PC-3 (cell line): ENCODE data around the gene MICALL2.

Source experiments
- EZH2 ChIP-seq: fragments of 300-600 bp; sonication (generic); IDR thresholded peaks from one replicate; pipeline ENCODE4 v1.6.1; 2017; ENCODE audit warnings: antibody characterized with exemption, mild to moderate bottlenecking, low read length; ENCODE audit not compliant: unreplicated experiment
- EZH2phosphoT487 ChIP-seq: fragments of 300-600 bp; sonication (generic); IDR thresholded peaks from 2 replicates; pipeline ENCODE4 v1.6.1; 2018; ENCODE audit warnings: mild to moderate bottlenecking, antibody characterized with exemption, low read length, borderline replicate concordance
- TF ChIP-seq, protein P1 (sequence below): fragments of 300-600 bp; sonication (generic); conservative IDR thresholded peaks from 2 replicates; pipeline ENCODE4 v1.5.1; 2017; ENCODE audit warnings: antibody characterized with exemption, low read depth, mild to moderate bottlenecking, low read length

- TF ChIP-seq, protein P1, sequence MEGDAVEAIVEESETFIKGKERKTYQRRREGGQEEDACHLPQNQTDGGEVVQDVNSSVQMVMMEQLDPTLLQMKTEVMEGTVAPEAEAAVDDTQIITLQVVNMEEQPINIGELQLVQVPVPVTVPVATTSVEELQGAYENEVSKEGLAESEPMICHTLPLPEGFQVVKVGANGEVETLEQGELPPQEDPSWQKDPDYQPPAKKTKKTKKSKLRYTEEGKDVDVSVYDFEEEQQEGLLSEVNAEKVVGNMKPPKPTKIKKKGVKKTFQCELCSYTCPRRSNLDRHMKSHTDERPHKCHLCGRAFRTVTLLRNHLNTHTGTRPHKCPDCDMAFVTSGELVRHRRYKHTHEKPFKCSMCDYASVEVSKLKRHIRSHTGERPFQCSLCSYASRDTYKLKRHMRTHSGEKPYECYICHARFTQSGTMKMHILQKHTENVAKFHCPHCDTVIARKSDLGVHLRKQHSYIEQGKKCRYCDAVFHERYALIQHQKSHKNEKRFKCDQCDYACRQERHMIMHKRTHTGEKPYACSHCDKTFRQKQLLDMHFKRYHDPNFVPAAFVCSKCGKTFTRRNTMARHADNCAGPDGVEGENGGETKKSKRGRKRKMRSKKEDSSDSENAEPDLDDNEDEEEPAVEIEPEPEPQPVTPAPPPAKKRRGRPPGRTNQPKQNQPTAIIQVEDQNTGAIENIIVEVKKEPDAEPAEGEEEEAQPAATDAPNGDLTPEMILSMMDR, result no peak
- no peak for TF ChIP-seq EZH2
- no peak for TF ChIP-seq EZH2phosphoT487
Observed at GRCh38 chr7:1474736-1475135, 15.5 kb upstream of the MICALL2 start.
